Astrocyte (in vitro differentiated cells and primary cell): Measurements from ENCODE around the gene DDAH1.

Source experiments
- EZH2 ChIP-seq: IDR thresholded peaks from 2 replicates; pipeline ENCODE4 v1.6.1; 2012; ENCODE audit warnings: mild to moderate bottlenecking, low read length, inconsistent platforms; ENCODE audit not compliant: insufficient read depth
- TF ChIP-seq, protein P1 (sequence below): IDR thresholded peaks from 2 replicates; pipeline ENCODE4 v1.5.1; 2011; ENCODE audit warnings: low read depth, mild to moderate bottlenecking, inconsistent platforms, low read length, moderate library complexity; ENCODE audit not compliant: insufficient read depth

DNA sequence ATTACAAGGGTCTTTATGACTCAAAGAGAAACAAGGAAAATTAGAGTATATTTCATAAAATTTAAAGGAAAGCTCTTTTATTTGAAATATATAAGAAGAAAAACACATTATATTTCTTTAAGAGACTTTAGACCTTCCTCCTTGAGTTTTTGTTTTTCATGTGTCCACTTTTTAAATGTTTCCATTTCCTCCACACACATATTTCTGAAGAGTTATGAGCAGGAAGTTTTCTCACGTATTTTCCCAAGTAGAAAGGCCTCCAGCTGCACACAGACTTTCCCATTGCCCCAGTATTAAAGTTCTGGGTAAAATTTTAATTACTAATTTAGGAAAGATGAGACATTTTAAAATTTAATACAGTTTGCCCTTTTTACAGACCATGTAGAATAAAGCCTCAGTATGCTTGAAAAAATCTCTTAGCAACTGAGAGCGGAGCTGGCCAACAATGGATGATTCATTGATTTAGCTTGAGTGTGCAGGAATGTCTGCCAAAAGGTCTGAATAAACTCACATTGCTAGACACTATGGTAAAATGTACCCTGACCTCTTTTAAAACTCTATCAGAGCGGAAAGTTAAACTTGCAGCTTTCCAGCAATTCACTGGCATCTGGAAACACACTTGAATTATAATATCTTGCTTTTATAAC, 57.9 kb downstream of the DDAH1 start:
- TF ChIP-seq, protein P1, sequence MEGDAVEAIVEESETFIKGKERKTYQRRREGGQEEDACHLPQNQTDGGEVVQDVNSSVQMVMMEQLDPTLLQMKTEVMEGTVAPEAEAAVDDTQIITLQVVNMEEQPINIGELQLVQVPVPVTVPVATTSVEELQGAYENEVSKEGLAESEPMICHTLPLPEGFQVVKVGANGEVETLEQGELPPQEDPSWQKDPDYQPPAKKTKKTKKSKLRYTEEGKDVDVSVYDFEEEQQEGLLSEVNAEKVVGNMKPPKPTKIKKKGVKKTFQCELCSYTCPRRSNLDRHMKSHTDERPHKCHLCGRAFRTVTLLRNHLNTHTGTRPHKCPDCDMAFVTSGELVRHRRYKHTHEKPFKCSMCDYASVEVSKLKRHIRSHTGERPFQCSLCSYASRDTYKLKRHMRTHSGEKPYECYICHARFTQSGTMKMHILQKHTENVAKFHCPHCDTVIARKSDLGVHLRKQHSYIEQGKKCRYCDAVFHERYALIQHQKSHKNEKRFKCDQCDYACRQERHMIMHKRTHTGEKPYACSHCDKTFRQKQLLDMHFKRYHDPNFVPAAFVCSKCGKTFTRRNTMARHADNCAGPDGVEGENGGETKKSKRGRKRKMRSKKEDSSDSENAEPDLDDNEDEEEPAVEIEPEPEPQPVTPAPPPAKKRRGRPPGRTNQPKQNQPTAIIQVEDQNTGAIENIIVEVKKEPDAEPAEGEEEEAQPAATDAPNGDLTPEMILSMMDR, result no peak
- no peak for TF ChIP-seq EZH2
